HL-60 (cell line): ENCODE measurements around the gene OR8G1.
A peak's percentile ranks its signal among the peaks of the same experiment; 100 is the strongest.

Experiments used
- DNase-seq, 2 experiments: peaks; one replicate each; pipeline ENCODE4 v3.0.0-alpha.2; 2010 to 2020; ENCODE audit warnings: low read depth in 1 of 2, low spot score in 1 of 2
- H3K27ac ChIP-seq: fragments of 250-450 bp; sonication (Bioruptor Pico); replicated peaks from 2 replicates; pipeline ENCODE4 v1.5.1; 2020; ENCODE audit warnings: mild to moderate bottlenecking, moderate library complexity
- H3K27me3 ChIP-seq: fragments of 250-450 bp; sonication (Bioruptor Pico); 2 replicates; pipeline ENCODE4 v1.5.1; 2021; ENCODE audit warnings: mild to moderate bottlenecking, moderate library complexity; ENCODE audit not compliant: insufficient read depth, poor library complexity, severe bottlenecking
- H3K4me3 ChIP-seq: replicated peaks from 2 replicates; pipeline ENCODE4 v1.5.1; 2011; ENCODE audit warnings: mild to moderate bottlenecking, control low read depth, low read length; ENCODE audit not compliant: insufficient read depth
- GABPA ChIP-seq: IDR thresholded peaks from 2 replicates; pipeline ENCODE4 v1.6.1; 2012; ENCODE audit warnings: low read depth
- POLR2AphosphoS5 ChIP-seq: IDR thresholded peaks from 2 replicates; pipeline ENCODE4 v1.6.1; 2012; ENCODE audit warnings: low read depth
- SPI1 ChIP-seq: IDR thresholded peaks from 2 replicates; pipeline ENCODE4 v1.6.1; 2012; ENCODE audit warnings: low read depth, mild to moderate bottlenecking, borderline replicate concordance
- TF ChIP-seq, protein P1 (sequence below): IDR thresholded peaks from one replicate; pipeline ENCODE4 v1.5.1; 2011; ENCODE audit warnings: low read length, control low read depth, inconsistent platforms; ENCODE audit not compliant: insufficient read depth
- TF ChIP-seq, protein P2 (sequence below): IDR thresholded peaks from 2 replicates; pipeline ENCODE4 v1.6.1; 2012; ENCODE audit warnings: low read depth; ENCODE audit not compliant: insufficient replicate concordance

OR8G1 gene

DNA sequence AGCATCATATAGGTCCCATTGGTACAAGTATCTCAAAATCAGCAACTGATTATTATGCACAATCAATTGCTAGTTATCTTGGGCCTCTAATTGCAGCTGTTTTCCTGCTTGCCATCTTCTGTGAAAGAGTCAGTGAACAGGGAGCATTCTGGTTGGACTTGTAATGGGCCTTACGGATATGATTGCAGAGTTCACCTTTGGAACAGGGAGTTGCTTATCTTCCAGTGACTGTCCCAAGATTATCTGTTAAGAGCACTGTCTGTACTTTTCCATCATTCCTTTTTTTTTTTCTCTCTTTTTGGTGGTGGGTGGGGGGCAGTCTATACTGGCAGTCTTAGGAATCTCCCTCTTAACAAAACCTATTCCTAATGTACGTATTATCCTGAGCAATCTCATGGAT is 33.1 kb downstream of the OR8G1 start:
- no peak for DNase-seq
- no peak for TF ChIP-seq POLR2AphosphoS5
- TF ChIP-seq, protein P1, sequence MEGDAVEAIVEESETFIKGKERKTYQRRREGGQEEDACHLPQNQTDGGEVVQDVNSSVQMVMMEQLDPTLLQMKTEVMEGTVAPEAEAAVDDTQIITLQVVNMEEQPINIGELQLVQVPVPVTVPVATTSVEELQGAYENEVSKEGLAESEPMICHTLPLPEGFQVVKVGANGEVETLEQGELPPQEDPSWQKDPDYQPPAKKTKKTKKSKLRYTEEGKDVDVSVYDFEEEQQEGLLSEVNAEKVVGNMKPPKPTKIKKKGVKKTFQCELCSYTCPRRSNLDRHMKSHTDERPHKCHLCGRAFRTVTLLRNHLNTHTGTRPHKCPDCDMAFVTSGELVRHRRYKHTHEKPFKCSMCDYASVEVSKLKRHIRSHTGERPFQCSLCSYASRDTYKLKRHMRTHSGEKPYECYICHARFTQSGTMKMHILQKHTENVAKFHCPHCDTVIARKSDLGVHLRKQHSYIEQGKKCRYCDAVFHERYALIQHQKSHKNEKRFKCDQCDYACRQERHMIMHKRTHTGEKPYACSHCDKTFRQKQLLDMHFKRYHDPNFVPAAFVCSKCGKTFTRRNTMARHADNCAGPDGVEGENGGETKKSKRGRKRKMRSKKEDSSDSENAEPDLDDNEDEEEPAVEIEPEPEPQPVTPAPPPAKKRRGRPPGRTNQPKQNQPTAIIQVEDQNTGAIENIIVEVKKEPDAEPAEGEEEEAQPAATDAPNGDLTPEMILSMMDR, result no peak
- TF ChIP-seq SPI1, result no peak
- TF ChIP-seq GABPA, result no peak
- TF ChIP-seq, protein P2, sequence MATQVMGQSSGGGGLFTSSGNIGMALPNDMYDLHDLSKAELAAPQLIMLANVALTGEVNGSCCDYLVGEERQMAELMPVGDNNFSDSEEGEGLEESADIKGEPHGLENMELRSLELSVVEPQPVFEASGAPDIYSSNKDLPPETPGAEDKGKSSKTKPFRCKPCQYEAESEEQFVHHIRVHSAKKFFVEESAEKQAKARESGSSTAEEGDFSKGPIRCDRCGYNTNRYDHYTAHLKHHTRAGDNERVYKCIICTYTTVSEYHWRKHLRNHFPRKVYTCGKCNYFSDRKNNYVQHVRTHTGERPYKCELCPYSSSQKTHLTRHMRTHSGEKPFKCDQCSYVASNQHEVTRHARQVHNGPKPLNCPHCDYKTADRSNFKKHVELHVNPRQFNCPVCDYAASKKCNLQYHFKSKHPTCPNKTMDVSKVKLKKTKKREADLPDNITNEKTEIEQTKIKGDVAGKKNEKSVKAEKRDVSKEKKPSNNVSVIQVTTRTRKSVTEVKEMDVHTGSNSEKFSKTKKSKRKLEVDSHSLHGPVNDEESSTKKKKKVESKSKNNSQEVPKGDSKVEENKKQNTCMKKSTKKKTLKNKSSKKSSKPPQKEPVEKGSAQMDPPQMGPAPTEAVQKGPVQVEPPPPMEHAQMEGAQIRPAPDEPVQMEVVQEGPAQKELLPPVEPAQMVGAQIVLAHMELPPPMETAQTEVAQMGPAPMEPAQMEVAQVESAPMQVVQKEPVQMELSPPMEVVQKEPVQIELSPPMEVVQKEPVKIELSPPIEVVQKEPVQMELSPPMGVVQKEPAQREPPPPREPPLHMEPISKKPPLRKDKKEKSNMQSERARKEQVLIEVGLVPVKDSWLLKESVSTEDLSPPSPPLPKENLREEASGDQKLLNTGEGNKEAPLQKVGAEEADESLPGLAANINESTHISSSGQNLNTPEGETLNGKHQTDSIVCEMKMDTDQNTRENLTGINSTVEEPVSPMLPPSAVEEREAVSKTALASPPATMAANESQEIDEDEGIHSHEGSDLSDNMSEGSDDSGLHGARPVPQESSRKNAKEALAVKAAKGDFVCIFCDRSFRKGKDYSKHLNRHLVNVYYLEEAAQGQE, result no peak
- H3K27me3 ChIP-seq, result no peaks in the 10 kb centered on the region
- no peak overlapping the region for H3K4me3 ChIP-seq
- no peak overlapping the region for H3K27ac ChIP-seq

DNA sequence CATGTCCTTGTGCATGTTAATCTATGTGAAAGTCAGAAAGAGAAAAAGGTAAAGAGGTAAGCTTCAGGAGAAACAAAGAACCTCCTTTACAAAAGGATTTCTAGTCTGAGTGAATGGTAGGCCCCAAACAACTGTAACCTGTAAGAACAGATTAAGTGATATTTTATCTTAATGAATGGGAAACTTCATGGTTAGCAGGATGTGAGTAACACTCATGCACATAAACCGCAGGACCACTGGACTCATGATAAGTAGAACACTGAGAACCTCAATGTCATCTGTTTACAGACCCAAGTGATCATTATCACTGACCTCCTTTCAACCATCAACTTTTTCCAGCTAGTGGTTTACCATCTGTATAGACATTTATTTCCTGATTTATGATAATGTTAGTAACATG is 35.2 kb downstream of the OR8G1 start:
- Histone ChIP-seq H3K27ac (no peak overlapping the region), H3K4me3 (no peak overlapping the region), H3K27me3 (no peaks in the 10 kb centered on the region)
- DNase-seq, result no peak
- no peak for TF ChIP-seq GABPA
- TF ChIP-seq, protein P1, result no peak

GRCh38 chr11:124277207-124277606 is 36.3 kb downstream of the OR8G1 start:
- no peak for DNase-seq
- Histone ChIP-seq H3K27me3 (no peaks in the 10 kb centered on the region), H3K27ac (no peak overlapping the region), H3K4me3 (no peak overlapping the region)
- TF ChIP-seq GABPA (no peak), SPI1 (no peak), POLR2AphosphoS5 (no peak)
- TF ChIP-seq, protein P2, result no peak
- TF ChIP-seq, protein P1, result no peak

DNA sequence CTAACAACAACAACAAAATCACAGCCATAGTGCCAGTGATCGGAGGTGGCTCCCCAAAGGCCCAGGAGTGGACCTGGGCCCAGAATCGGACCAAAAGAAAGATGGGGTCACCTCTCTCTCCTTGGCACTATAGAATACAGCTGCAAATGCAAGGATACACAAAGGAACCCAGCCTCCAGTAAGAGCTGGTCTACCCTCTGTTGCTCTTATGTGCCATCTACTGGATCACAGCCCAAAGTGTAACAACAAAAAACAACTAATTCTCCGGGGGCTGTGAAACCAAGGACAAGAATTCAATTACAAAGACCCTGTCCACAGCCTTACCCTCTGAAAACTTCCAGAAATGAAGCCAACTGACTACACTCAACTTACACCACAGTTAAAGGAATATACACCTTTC is 36.9 kb downstream of the OR8G1 start:
- peak in 1 of 2 experiments; percentile 19 for DNase-seq

More for the DNA sequence above, 36.9 kb downstream of the OR8G1 start:
- no peak overlapping the region for H3K4me3 ChIP-seq
- TF ChIP-seq GABPA, result no peak
- TF ChIP-seq, protein P1, result peak; percentile 8
- H3K27ac ChIP-seq, result no peak overlapping the region
- H3K27me3 ChIP-seq, result no peaks in the 10 kb centered on the region
